Measurements from ENCODE around the gene PDCD11.

The PDCD11 gene

DNA sequence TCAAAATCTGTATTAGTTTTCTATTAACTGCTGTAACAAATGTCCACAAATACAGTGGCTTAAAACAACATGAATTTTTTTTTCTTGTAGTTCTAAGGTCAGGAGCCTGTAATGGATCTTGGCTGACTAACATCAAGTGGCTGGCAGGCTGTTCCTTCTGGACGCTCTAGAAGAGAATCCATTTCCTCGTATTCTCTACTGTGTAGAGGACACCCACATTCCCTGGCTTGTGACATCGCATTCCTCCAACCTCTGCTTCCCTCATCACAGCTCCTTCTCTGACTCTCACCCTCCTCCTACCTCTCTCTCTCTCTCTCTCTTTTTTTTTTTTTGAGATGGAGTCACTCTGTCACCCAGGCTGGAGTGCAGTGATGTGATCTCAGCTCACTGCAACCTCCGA lies 67.1 kb downstream of the PDCD11 start:
- H3K4me3 ChIP-seq (ENCODE audit: low read depth, low read length): no peak overlapping the region
- H3K36me3 ChIP-seq: no peaks in the 10 kb centered on the region

DNA sequence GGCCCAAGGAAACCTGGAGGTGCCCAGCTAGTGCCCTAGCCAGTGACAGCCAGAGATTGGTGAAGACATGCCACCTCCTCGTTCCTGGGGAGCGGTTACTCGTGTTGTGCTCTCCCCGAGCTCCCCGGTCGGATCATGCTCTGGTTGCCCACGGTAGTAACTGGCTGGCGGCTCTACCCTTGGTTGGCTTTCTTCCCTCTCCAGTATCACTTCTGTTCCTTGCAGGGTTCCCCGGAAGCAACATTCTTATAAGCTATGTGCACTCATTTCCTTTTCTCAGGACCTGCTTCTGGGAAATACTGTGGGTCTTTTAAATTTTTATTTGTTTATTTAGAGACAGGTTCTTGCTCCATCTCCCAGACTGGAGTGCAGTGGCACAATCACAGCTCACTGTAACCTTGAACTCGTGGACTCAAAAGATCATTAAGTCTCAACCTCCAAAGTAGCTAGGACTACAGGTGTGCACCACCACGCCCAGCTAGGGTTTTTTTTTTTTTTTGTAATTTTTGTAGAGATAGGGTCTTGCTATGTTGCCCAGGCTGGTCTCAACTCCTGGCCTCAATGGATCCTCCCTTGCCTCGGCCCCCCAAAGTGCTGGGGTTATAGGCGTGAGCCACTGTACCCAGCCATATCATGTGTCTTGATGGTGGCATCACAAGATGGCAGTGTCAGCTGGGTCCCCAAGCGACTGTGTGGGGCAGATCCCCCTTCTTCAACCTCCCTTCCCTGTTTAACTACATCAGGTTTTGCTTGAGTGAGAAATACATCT lies 69.2 kb downstream of the PDCD11 start:
- DNase-seq: no peak
- no peaks in the 10 kb centered on the region for H3K27me3 ChIP-seq (ENCODE audit: insufficient read depth, low read depth, severe bottlenecking)
- no peak overlapping the region for H3K4me3 ChIP-seq (ENCODE audit: low read depth, low read length)
- H3K9me3 ChIP-seq (ENCODE audit: severe bottlenecking): no peaks in the 10 kb centered on the region
- no peak overlapping the region for H3K27ac ChIP-seq
- H3K36me3 ChIP-seq: no peaks in the 10 kb centered on the region
- TF ChIP-seq, protein P1, sequence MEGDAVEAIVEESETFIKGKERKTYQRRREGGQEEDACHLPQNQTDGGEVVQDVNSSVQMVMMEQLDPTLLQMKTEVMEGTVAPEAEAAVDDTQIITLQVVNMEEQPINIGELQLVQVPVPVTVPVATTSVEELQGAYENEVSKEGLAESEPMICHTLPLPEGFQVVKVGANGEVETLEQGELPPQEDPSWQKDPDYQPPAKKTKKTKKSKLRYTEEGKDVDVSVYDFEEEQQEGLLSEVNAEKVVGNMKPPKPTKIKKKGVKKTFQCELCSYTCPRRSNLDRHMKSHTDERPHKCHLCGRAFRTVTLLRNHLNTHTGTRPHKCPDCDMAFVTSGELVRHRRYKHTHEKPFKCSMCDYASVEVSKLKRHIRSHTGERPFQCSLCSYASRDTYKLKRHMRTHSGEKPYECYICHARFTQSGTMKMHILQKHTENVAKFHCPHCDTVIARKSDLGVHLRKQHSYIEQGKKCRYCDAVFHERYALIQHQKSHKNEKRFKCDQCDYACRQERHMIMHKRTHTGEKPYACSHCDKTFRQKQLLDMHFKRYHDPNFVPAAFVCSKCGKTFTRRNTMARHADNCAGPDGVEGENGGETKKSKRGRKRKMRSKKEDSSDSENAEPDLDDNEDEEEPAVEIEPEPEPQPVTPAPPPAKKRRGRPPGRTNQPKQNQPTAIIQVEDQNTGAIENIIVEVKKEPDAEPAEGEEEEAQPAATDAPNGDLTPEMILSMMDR (IDR thresholded peaks at IDR 0.05; ENCODE audit: low read depth, low read length): no peak

More for the DNA sequence above, 67.1 kb downstream of the PDCD11 start:
- Histone ChIP-seq H3K9me3 (ENCODE audit: severe bottlenecking) (no peaks in the 10 kb centered on the region), H3K27ac (no peak overlapping the region), H3K27me3 (ENCODE audit: insufficient read depth, low read depth, severe bottlenecking) (no peaks in the 10 kb centered on the region)
- TF ChIP-seq, protein P1 (IDR thresholded peaks at IDR 0.05; ENCODE audit: low read depth, low read length): no peak
- no peak for DNase-seq

DNA sequence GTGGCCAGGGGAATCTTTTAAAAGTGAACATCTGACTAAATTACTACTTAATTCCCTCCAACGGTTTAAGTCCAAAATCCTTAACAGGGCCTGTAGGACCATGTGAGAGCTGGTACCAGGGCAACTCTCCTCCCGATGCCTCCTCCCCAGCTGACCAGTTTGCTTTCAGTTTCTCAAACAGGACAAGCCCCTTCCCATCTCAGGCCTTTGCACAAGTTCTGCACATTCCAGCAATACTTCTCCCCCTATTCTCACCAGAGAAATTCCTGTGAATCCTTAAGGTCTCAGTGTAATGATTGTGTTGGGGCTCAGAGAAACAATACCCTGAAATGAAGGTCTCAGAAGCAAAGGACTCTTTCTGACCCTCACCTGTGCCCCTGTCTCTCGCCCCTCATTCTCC lies 70.3 kb downstream of the PDCD11 start:
- H3K27ac ChIP-seq: no peak overlapping the region
- no peaks in the 10 kb centered on the region for H3K36me3 ChIP-seq
- no peaks in the 10 kb centered on the region for H3K9me3 ChIP-seq (ENCODE audit: severe bottlenecking)
- no peak for DNase-seq
- TF ChIP-seq, protein P1 (IDR thresholded peaks at IDR 0.05; ENCODE audit: low read depth, low read length): no peak
- H3K4me3 ChIP-seq (ENCODE audit: low read depth, low read length): no peak overlapping the region
- H3K27me3 ChIP-seq (ENCODE audit: insufficient read depth, low read depth, severe bottlenecking): no peaks in the 10 kb centered on the region

DNA sequence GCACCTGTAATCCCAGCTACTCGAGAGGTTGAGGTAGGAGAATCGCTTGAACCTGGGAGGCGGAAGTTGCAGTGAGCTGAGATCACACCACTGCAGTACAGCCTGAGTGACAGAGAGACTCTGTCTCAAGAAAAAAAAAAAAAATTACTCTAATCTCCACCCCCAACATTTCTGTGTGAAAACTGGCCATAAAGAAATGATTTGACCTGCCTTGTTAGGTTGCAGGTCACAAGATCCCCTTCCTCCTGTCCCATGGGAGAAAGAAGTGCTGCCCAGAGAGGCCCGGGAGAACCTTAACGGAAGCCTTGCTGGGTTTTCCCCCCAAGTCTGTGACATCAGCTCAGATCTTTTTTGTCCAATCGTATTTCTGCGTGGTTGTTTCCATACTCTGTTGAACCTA lies 71.0 kb downstream of the PDCD11 start:
- Histone ChIP-seq H3K4me3 (ENCODE audit: low read depth, low read length) (no peak overlapping the region), H3K9me3 (ENCODE audit: severe bottlenecking) (no peaks in the 10 kb centered on the region), H3K36me3 (no peaks in the 10 kb centered on the region), H3K27ac (no peak overlapping the region), H3K27me3 (ENCODE audit: insufficient read depth, low read depth, severe bottlenecking) (no peaks in the 10 kb centered on the region)
- TF ChIP-seq, protein P1 (IDR thresholded peaks at IDR 0.05; ENCODE audit: low read depth, low read length): no peak
- DNase-seq: no peak

DNA sequence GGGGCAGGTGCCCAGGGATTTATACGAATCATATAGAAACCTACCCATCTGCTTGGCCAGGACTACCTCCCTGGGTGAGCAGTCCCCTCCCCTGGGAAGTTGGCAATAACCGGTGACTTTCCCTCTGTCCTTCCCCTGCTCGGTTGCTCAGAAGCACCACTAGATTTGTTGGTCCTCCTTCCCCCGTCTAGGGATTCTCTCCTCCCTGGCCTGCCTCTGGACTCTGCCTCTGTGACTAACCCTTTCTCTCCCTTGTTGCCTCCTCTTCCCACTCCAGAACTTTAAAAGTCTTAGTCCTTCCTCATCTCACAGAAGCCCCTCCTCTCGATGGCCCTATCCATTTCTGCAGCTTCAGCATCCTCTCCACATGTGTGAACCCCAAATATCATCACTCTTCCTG lies 72.8 kb downstream of the PDCD11 start:
- Histone ChIP-seq H3K4me3 (ENCODE audit: low read depth, low read length) (no peak overlapping the region), H3K9me3 (ENCODE audit: severe bottlenecking) (no peaks in the 10 kb centered on the region), H3K27me3 (ENCODE audit: insufficient read depth, low read depth, severe bottlenecking) (no peaks in the 10 kb centered on the region), H3K36me3 (no peaks in the 10 kb centered on the region), H3K27ac (no peak overlapping the region)
- TF ChIP-seq, protein P1 (IDR thresholded peaks at IDR 0.05; ENCODE audit: low read depth, low read length): no peak
- no peak for DNase-seq

All from WERI-Rb-1 (cell line).